Measurements from ENCODE around the gene NXN.
"Not testable (repeated sequence)": the region's sequence is repeated elsewhere in the genome, so short reads cannot be mapped to it uniquely, and the experiment has no call there.

Gene NXN

GRCh38 chr17:795721-796120 lies 183.9 kb downstream of the NXN start:
- DNase-seq (ENCODE audit: low read depth) = no peak
- no peak overlapping the region for H3K4me3 ChIP-seq (ENCODE audit: low read depth, low read length)

GRCh38 chr17:795276-795675 lies 184.3 kb downstream of the NXN start:
- peak overlapping the region; percentile 21 for H3K4me3 ChIP-seq (ENCODE audit: low read depth, low read length)
- DNase-seq (ENCODE audit: low read depth) = no peak

GRCh38 chr17:794876-795275 lies 184.7 kb downstream of the NXN start:
- peak; percentile 22 for DNase-seq (ENCODE audit: low read depth)
- H3K4me3 ChIP-seq (ENCODE audit: low read depth, low read length) = peak overlapping the region; percentile 21

GRCh38 chr17:792277-792676 lies 187.3 kb downstream of the NXN start:
- no peak for DNase-seq (ENCODE audit: low read depth)
- H3K4me3 ChIP-seq (ENCODE audit: low read depth, low read length) = no peak overlapping the region

GRCh38 chr17:791829-792228 lies 187.7 kb downstream of the NXN start:
- no peak for DNase-seq (ENCODE audit: low read depth)
- H3K4me3 ChIP-seq (ENCODE audit: low read depth, low read length) = no peak overlapping the region

GRCh38 chr17:790874-791247 lies 188.7 kb downstream of the NXN start:
- DNase-seq (ENCODE audit: low read depth); H3K4me3 ChIP-seq (ENCODE audit: low read depth, low read length): not testable (repeated sequence)

- not testable (repeated sequence) for DNase-seq (ENCODE audit: low read depth); H3K4me3 ChIP-seq (ENCODE audit: low read depth, low read length)
These were observed 189.4 kb downstream of the NXN start for GRCh38 chr17:789931-790873.

- no peak for DNase-seq (ENCODE audit: low read depth)
- no peak overlapping the region for H3K4me3 ChIP-seq (ENCODE audit: low read depth, low read length)
These were observed 190.3 kb downstream of the NXN start for GRCh38 chr17:789160-789840.

- no peak for DNase-seq (ENCODE audit: low read depth)
- H3K4me3 ChIP-seq (ENCODE audit: low read depth, low read length) = no peak overlapping the region
These were observed 191.0 kb downstream of the NXN start for GRCh38 chr17:788551-788950.

- H3K4me3 ChIP-seq (ENCODE audit: low read depth, low read length) = no peak overlapping the region
- DNase-seq (ENCODE audit: low read depth) = no peak
These were observed 191.8 kb downstream of the NXN start for GRCh38 chr17:787641-788221.

- DNase-seq (ENCODE audit: low read depth); H3K4me3 ChIP-seq (ENCODE audit: low read depth, low read length): not testable (repeated sequence)
These were observed 193.7 kb downstream of the NXN start for GRCh38 chr17:785901-786300.

GRCh38 chr17:784143-784542 lies 195.4 kb downstream of the NXN start:
- DNase-seq (ENCODE audit: low read depth) = no peak
- no peak overlapping the region for H3K4me3 ChIP-seq (ENCODE audit: low read depth, low read length)

- DNase-seq (ENCODE audit: low read depth) = peak; percentile 52
These were observed 197.5 kb downstream of the NXN start, which contains the start of the genes GLOD4 and MRM3 for GRCh38 chr17:781805-782731. GLOD4 (minus strand) TSS chr17:782280; CDS start chr17:782255, 25 bp downstream. MRM3 (plus strand) TSS chr17:782353; CDS start chr17:782379, 26 bp downstream.

GRCh38 chr17:778096-778495 lies 201.5 kb downstream of the NXN start:
- H3K4me3 ChIP-seq (ENCODE audit: low read depth, low read length) = no peak overlapping the region
- DNase-seq (ENCODE audit: low read depth) = no peak

More at GRCh38 chr17:781805-782731, 197.5 kb downstream of the NXN start, which contains the start of the genes GLOD4 and MRM3:
- H3K4me3 ChIP-seq (ENCODE audit: low read depth, low read length) = peak within 1 kb of the TSS; percentile 98

GRCh38 chr17:774313-774584 lies 205.3 kb downstream of the NXN start:
- H3K4me3 ChIP-seq (ENCODE audit: low read depth, low read length) = no peak overlapping the region
- DNase-seq (ENCODE audit: low read depth) = no peak

- H3K4me3 ChIP-seq (ENCODE audit: low read depth, low read length) = no peak overlapping the region
- no peak for DNase-seq (ENCODE audit: low read depth)
These were observed 205.9 kb downstream of the NXN start for GRCh38 chr17:773467-774312.

GRCh38 chr17:773016-773415 lies 206.6 kb downstream of the NXN start:
- H3K4me3 ChIP-seq (ENCODE audit: low read depth, low read length) = no peak overlapping the region
- no peak for DNase-seq (ENCODE audit: low read depth)

- no peak overlapping the region for H3K4me3 ChIP-seq (ENCODE audit: low read depth, low read length)
- no peak for DNase-seq (ENCODE audit: low read depth)
These were observed 212.5 kb downstream of the NXN start for GRCh38 chr17:767076-767475.

Measured in skeletal muscle cell (primary cell).